Keratinocyte (primary cell): ENCODE data around the gene AEN. TPM values are rescaled to one million over a fixed set of nuclear protein-coding genes. Genes with fewer than 3 reads are reported as not detected.

ENCODE experiments used
- DNase-seq: peaks from one replicate; pipeline ENCODE4 v3.0.0-alpha.2; 2011; ENCODE audit warnings: low read depth, missing footprints, low spot score
- FAIRE-seq: peaks from 2 replicates; lab custom pipeline; 2011; peaks lifted over from hg19 to GRCh38; lab: Jason Lieb, UNC
- H2AFZ ChIP-seq: 2 replicates; pipeline ENCODE4 v1.6.0; 2012; ENCODE audit warnings: low read length, control low read depth, inconsistent platforms; ENCODE audit not compliant: control insufficient read depth
- H3K27ac ChIP-seq: 2 replicates; pipeline ENCODE4 v1.5.1; 2011; ENCODE audit warnings: low read length; ENCODE audit not compliant: control insufficient read depth, insufficient read depth
- H3K27me3 ChIP-seq: 3 replicates; pipeline ENCODE4 v1.6.0; 2011; ENCODE audit warnings: low read length; ENCODE audit not compliant: control insufficient read depth, insufficient read depth; ENCODE audit errors: extremely low read depth
- H3K36me3 ChIP-seq, 2 experiments: 2 replicates in 1 of 2; 3 replicates in 1 of 2; pipeline ENCODE4 v1.5.1; 2011; ENCODE audit warnings: low read length in 2 of 2, mild to moderate bottlenecking in 1 of 2; ENCODE audit not compliant: control insufficient read depth in 2 of 2, insufficient read depth in 2 of 2; ENCODE audit errors: extremely low read depth in 1 of 2
- H3K4me1 ChIP-seq: 3 replicates; pipeline ENCODE4 v1.5.1; 2011; ENCODE audit warnings: low read length; ENCODE audit not compliant: control insufficient read depth, insufficient read depth; ENCODE audit errors: extremely low read depth
- H3K4me2 ChIP-seq: 3 replicates; pipeline ENCODE4 v1.6.0; 2011; ENCODE audit warnings: low read depth, low read length; ENCODE audit not compliant: control insufficient read depth, insufficient read depth; ENCODE audit errors: extremely low read depth
- H3K4me3 ChIP-seq, 3 experiments: fragments of 200-600 bp in 1 of 3; sonication (generic) in 1 of 3; 2 replicates in 2 of 3; 3 replicates in 1 of 3; pipeline ENCODE4 v1.5.1; 2011 to 2016; ENCODE audit warnings: low read length in 3 of 3, mild to moderate bottlenecking in 3 of 3, control low read depth in 2 of 3, inconsistent platforms in 1 of 3, low read depth in 1 of 3, mixed read lengths in 1 of 3, mixed run types in 1 of 3, moderate library complexity in 1 of 3; ENCODE audit not compliant: control insufficient read depth in 2 of 3, insufficient read depth in 2 of 3; ENCODE audit errors: extremely low read depth in 1 of 3
- H3K79me2 ChIP-seq: 2 replicates; pipeline ENCODE4 v1.6.0; 2012; ENCODE audit warnings: low read length; ENCODE audit not compliant: control insufficient read depth, insufficient read depth
- H3K9ac ChIP-seq: 3 replicates; pipeline ENCODE4 v1.6.0; 2011; ENCODE audit warnings: low read length; ENCODE audit not compliant: control insufficient read depth, insufficient read depth; ENCODE audit errors: extremely low read depth
- H3K9me1 ChIP-seq: 3 replicates; pipeline ENCODE4 v1.6.0; 2011; ENCODE audit warnings: low read length; ENCODE audit not compliant: control insufficient read depth, insufficient read depth; ENCODE audit errors: extremely low read depth
- H3K9me3 ChIP-seq: 2 replicates; pipeline ENCODE4 v1.5.1; 2012; ENCODE audit warnings: low read depth, low read length; ENCODE audit not compliant: control insufficient read depth
- H4K20me1 ChIP-seq: 3 replicates; pipeline ENCODE4 v1.6.0; 2011; ENCODE audit warnings: low read length; ENCODE audit not compliant: control insufficient read depth, insufficient read depth; ENCODE audit errors: extremely low read depth
- CTCF ChIP-seq, 3 experiments: IDR thresholded peaks in 1 of 3; conservative IDR thresholded peaks in 1 of 3; optimal IDR thresholded peaks in 1 of 3; 2 replicates in 2 of 3; 3 replicates in 1 of 3; pipeline versions ENCODE3 to v1.5.1; 2011; ENCODE audit warnings: low read length in 3 of 3, mild to moderate bottlenecking in 3 of 3, moderate library complexity in 2 of 3, control low read depth in 1 of 3, inconsistent platforms in 1 of 3; ENCODE audit not compliant: insufficient read depth in 2 of 3; ENCODE audit errors: extremely low read depth in 1 of 3
- EZH2 ChIP-seq: IDR thresholded peaks from one replicate; pipeline ENCODE4 v1.6.1; 2012; ENCODE audit warnings: inconsistent platforms, mild to moderate bottlenecking, low read length, moderate library complexity
- dilution Hi-C: fragments of 300-500 bp; cut with MboI; formaldehyde crosslinking; loops from one replicate; pipeline ENCODE4 v1.7.0; 2020; ENCODE audit warnings: low sequenced_read_pairs; ENCODE audit not compliant: extremely low pct_ligation_motif_present
- polyA plus RNA-seq, 5 experiments: library from polyadenylated mRNA; depleted of rRNA in 3 of 5; stranded (reverse) in 3 of 5; stranded (forward) in 1 of 5; unstranded in 1 of 5; fragments of >200 nt; gene quantifications; 1 replicate in 1 of 5; 2 replicates in 3 of 5; 3 replicates in 1 of 5; pipeline versions ENCODE4 v1.2.1 to v1.2.3, GENCODE V29; 2011 to 2012; ENCODE audit warnings: missing spikeins in 2 of 5, low read depth in 1 of 5, low replicate concordance in 1 of 5

AEN gene
- polyA plus RNA-seq, 1 donor (not counting 4 experiments of a cell fraction or from before 2014, with no cell fraction given) = 27.5 TPM

GRCh38 chr15:88624156-88624970 is 3.2 kb downstream of the AEN start:
- no peak overlapping the region for H2AFZ ChIP-seq
- peaks cover 77% of the 10 kb centered on the region for H3K79me2 ChIP-seq
- dilution Hi-C loops = no loop called here
- no peaks in the 10 kb centered on the region for H3K27me3 ChIP-seq
- H3K9me3 ChIP-seq = no peaks in the 10 kb centered on the region
- H3K4me1 ChIP-seq = peaks cover 37% of the 10 kb centered on the region
- TF ChIP-seq EZH2 (no peak), CTCF (optimal IDR thresholded peaks at IDR 0.05 in 1 of 3, IDR thresholded peaks at IDR 0.05 in 1 of 3, conservative IDR thresholded peaks at IDR 0.05 in 1 of 3; ENCODE audit: extremely low read depth in 1 of 3, insufficient read depth in 2 of 3, low read length in 3 of 3) (no peak)
- H3K27ac ChIP-seq = peak overlapping the region; percentile 98
- peak overlapping the region; percentile 100 for H3K4me2 ChIP-seq
- FAIRE-seq = no peak
- H3K9ac ChIP-seq = peak overlapping the region; percentile 99
- no peak for DNase-seq
- H3K36me3 ChIP-seq = peaks cover 33 to 51% of the 10 kb centered on the region in 2 experiments
- H3K4me3 ChIP-seq = no peak overlapping the region
- H3K9me1 ChIP-seq = peaks cover 9% of the 10 kb centered on the region
- peaks cover 50% of the 10 kb centered on the region for H4K20me1 ChIP-seq

- H3K9me3 ChIP-seq = no peaks in the 10 kb centered on the region
- dilution Hi-C loops = no loop called here
- no peaks in the 10 kb centered on the region for H3K27me3 ChIP-seq
- no peak overlapping the region for H3K27ac ChIP-seq
- H3K4me2 ChIP-seq = no peak overlapping the region
- peaks cover 40 to 57% of the 10 kb centered on the region in 2 experiments for H3K36me3 ChIP-seq
- no peak for TF ChIP-seq EZH2
- TF ChIP-seq CTCF (optimal IDR thresholded peaks at IDR 0.05 in 1 of 3, IDR thresholded peaks at IDR 0.05 in 1 of 3, conservative IDR thresholded peaks at IDR 0.05 in 1 of 3; ENCODE audit: extremely low read depth in 1 of 3, insufficient read depth in 2 of 3, low read length in 3 of 3) = no peak
- peaks cover 83% of the 10 kb centered on the region for H3K79me2 ChIP-seq
- H4K20me1 ChIP-seq = peaks cover 50% of the 10 kb centered on the region
- peaks cover 41% of the 10 kb centered on the region for H3K4me1 ChIP-seq
- no peak overlapping the region for H2AFZ ChIP-seq
- no peak overlapping the region for H3K4me3 ChIP-seq
- no peak overlapping the region for H3K9ac ChIP-seq
- FAIRE-seq = no peak
- no peak for DNase-seq
- peaks cover 10% of the 10 kb centered on the region for H3K9me1 ChIP-seq
These were observed 3.9 kb downstream of the AEN start for GRCh38 chr15:88624971-88625490.
